Keratinocyte (primary cell): ENCODE measurements around the gene NFKB2. TPM values are rescaled to one million over a fixed set of nuclear protein-coding genes. Genes with fewer than 3 reads are reported as not detected.

ENCODE experiments used
- DNase-seq: peaks from one replicate; pipeline ENCODE4 v3.0.0-alpha.2; 2011; ENCODE audit warnings: low read depth, missing footprints, low spot score
- FAIRE-seq: peaks from 2 replicates; lab custom pipeline; 2011; peaks lifted over from hg19 to GRCh38; lab: Jason Lieb, UNC
- H2AFZ ChIP-seq: 2 replicates; pipeline ENCODE4 v1.6.0; 2012; ENCODE audit warnings: low read length, control low read depth, inconsistent platforms; ENCODE audit not compliant: control insufficient read depth
- H3K27ac ChIP-seq: 2 replicates; pipeline ENCODE4 v1.5.1; 2011; ENCODE audit warnings: low read length; ENCODE audit not compliant: control insufficient read depth, insufficient read depth
- H3K27me3 ChIP-seq: 3 replicates; pipeline ENCODE4 v1.6.0; 2011; ENCODE audit warnings: low read length; ENCODE audit not compliant: control insufficient read depth, insufficient read depth; ENCODE audit errors: extremely low read depth
- H3K36me3 ChIP-seq, 2 experiments: 2 replicates in 1 of 2; 3 replicates in 1 of 2; pipeline ENCODE4 v1.5.1; 2011; ENCODE audit warnings: low read length in 2 of 2, mild to moderate bottlenecking in 1 of 2; ENCODE audit not compliant: control insufficient read depth in 2 of 2, insufficient read depth in 2 of 2; ENCODE audit errors: extremely low read depth in 1 of 2
- H3K4me1 ChIP-seq: 3 replicates; pipeline ENCODE4 v1.5.1; 2011; ENCODE audit warnings: low read length; ENCODE audit not compliant: control insufficient read depth, insufficient read depth; ENCODE audit errors: extremely low read depth
- H3K4me2 ChIP-seq: 3 replicates; pipeline ENCODE4 v1.6.0; 2011; ENCODE audit warnings: low read depth, low read length; ENCODE audit not compliant: control insufficient read depth, insufficient read depth; ENCODE audit errors: extremely low read depth
- H3K4me3 ChIP-seq, 3 experiments: fragments of 200-600 bp in 1 of 3; sonication (generic) in 1 of 3; 2 replicates in 2 of 3; 3 replicates in 1 of 3; pipeline ENCODE4 v1.5.1; 2011 to 2016; ENCODE audit warnings: low read length in 3 of 3, mild to moderate bottlenecking in 3 of 3, control low read depth in 2 of 3, inconsistent platforms in 1 of 3, low read depth in 1 of 3, mixed read lengths in 1 of 3, mixed run types in 1 of 3, moderate library complexity in 1 of 3; ENCODE audit not compliant: control insufficient read depth in 2 of 3, insufficient read depth in 2 of 3; ENCODE audit errors: extremely low read depth in 1 of 3
- H3K79me2 ChIP-seq: 2 replicates; pipeline ENCODE4 v1.6.0; 2012; ENCODE audit warnings: low read length; ENCODE audit not compliant: control insufficient read depth, insufficient read depth
- H3K9ac ChIP-seq: 3 replicates; pipeline ENCODE4 v1.6.0; 2011; ENCODE audit warnings: low read length; ENCODE audit not compliant: control insufficient read depth, insufficient read depth; ENCODE audit errors: extremely low read depth
- H3K9me1 ChIP-seq: 3 replicates; pipeline ENCODE4 v1.6.0; 2011; ENCODE audit warnings: low read length; ENCODE audit not compliant: control insufficient read depth, insufficient read depth; ENCODE audit errors: extremely low read depth
- H3K9me3 ChIP-seq: 2 replicates; pipeline ENCODE4 v1.5.1; 2012; ENCODE audit warnings: low read depth, low read length; ENCODE audit not compliant: control insufficient read depth
- H4K20me1 ChIP-seq: 3 replicates; pipeline ENCODE4 v1.6.0; 2011; ENCODE audit warnings: low read length; ENCODE audit not compliant: control insufficient read depth, insufficient read depth; ENCODE audit errors: extremely low read depth
- CTCF ChIP-seq, 3 experiments: IDR thresholded peaks in 1 of 3; conservative IDR thresholded peaks in 1 of 3; optimal IDR thresholded peaks in 1 of 3; 2 replicates in 2 of 3; 3 replicates in 1 of 3; pipeline versions ENCODE3 to v1.5.1; 2011; ENCODE audit warnings: low read length in 3 of 3, mild to moderate bottlenecking in 3 of 3, moderate library complexity in 2 of 3, control low read depth in 1 of 3, inconsistent platforms in 1 of 3; ENCODE audit not compliant: insufficient read depth in 2 of 3; ENCODE audit errors: extremely low read depth in 1 of 3
- EZH2 ChIP-seq: IDR thresholded peaks from one replicate; pipeline ENCODE4 v1.6.1; 2012; ENCODE audit warnings: inconsistent platforms, mild to moderate bottlenecking, low read length, moderate library complexity
- dilution Hi-C: fragments of 300-500 bp; cut with MboI; formaldehyde crosslinking; loops from one replicate; pipeline ENCODE4 v1.7.0; 2020; ENCODE audit warnings: low sequenced_read_pairs; ENCODE audit not compliant: extremely low pct_ligation_motif_present
- polyA plus RNA-seq, 5 experiments: library from polyadenylated mRNA; depleted of rRNA in 3 of 5; stranded (reverse) in 3 of 5; stranded (forward) in 1 of 5; unstranded in 1 of 5; fragments of >200 nt; gene quantifications; 1 replicate in 1 of 5; 2 replicates in 3 of 5; 3 replicates in 1 of 5; pipeline versions ENCODE4 v1.2.1 to v1.2.3, GENCODE V29; 2011 to 2012; ENCODE audit warnings: missing spikeins in 2 of 5, low read depth in 1 of 5, low replicate concordance in 1 of 5

The NFKB2 gene
- polyA plus RNA-seq, 1 donor (not counting 4 experiments of a cell fraction or from before 2014, with no cell fraction given): 14.8 TPM

- H3K79me2 ChIP-seq: peaks cover 3% of the 10 kb centered on the region
- no peaks in the 10 kb centered on the region for H3K9me1 ChIP-seq
- dilution Hi-C loops: no loop called here
- H3K9me3 ChIP-seq: no peaks in the 10 kb centered on the region
- H3K4me1 ChIP-seq: peaks cover 27% of the 10 kb centered on the region
- FAIRE-seq (no peak), DNase-seq (no peak)
- TF ChIP-seq CTCF (optimal IDR thresholded peaks at IDR 0.05 in 1 of 3, IDR thresholded peaks at IDR 0.05 in 1 of 3, conservative IDR thresholded peaks at IDR 0.05 in 1 of 3; ENCODE audit: extremely low read depth in 1 of 3, insufficient read depth in 2 of 3, low read length in 3 of 3) (no peak), EZH2 (no peak)
- H3K9ac ChIP-seq: no peak overlapping the region
- peaks cover 8 to 17% of the 10 kb centered on the region in 2 experiments for H3K36me3 ChIP-seq
- no peak overlapping the region for H3K27ac ChIP-seq
- no peak overlapping the region for H2AFZ ChIP-seq
- H3K4me3 ChIP-seq: no peak overlapping the region
- no peaks in the 10 kb centered on the region for H4K20me1 ChIP-seq
- no peak overlapping the region for H3K4me2 ChIP-seq
- H3K27me3 ChIP-seq: peaks cover 2% of the 10 kb centered on the region
These were observed 28.6 kb downstream of the NFKB2 start for GRCh38 chr10:102424145-102424544.

GRCh38 chr10:102424916-102425315 lies 29.4 kb downstream of the NFKB2 start:
- dilution Hi-C loops: no loop called here
- TF ChIP-seq CTCF (optimal IDR thresholded peaks at IDR 0.05 in 1 of 3, IDR thresholded peaks at IDR 0.05 in 1 of 3, conservative IDR thresholded peaks at IDR 0.05 in 1 of 3; ENCODE audit: extremely low read depth in 1 of 3, insufficient read depth in 2 of 3, low read length in 3 of 3) (no peak), EZH2 (no peak)
- DNase-seq: no peak
- no peak overlapping the region for H3K4me3 ChIP-seq
- FAIRE-seq: no peak
- H3K27me3 ChIP-seq: no peaks in the 10 kb centered on the region
- no peak overlapping the region for H3K27ac ChIP-seq
- H2AFZ ChIP-seq: no peak overlapping the region
- no peaks in the 10 kb centered on the region for H3K9me1 ChIP-seq
- no peaks in the 10 kb centered on the region for H3K9me3 ChIP-seq
- H4K20me1 ChIP-seq: no peaks in the 10 kb centered on the region
- H3K36me3 ChIP-seq: peaks cover 9 to 21% of the 10 kb centered on the region in 2 experiments
- H3K4me1 ChIP-seq: peaks cover 20% of the 10 kb centered on the region
- no peak overlapping the region for H3K4me2 ChIP-seq
- no peak overlapping the region for H3K9ac ChIP-seq
- H3K79me2 ChIP-seq: peaks cover 3% of the 10 kb centered on the region
